Lower lobe of right lung (tissue), 2 donors: ENCODE data around the gene OBSL1. TPM values are rescaled to one million over a fixed set of nuclear protein-coding genes. Genes with fewer than 3 reads are reported as not detected.

ENCODE experiments used
- ATAC-seq, 2 donors: fragments of 200-7000 bp; cut with Tn5 transposase; one replicate each; pipeline ENCODE4 v1.9.1; 2020 to 2022; ENCODE audit warnings: mild to moderate bottlenecking in 2 of 2, moderate library complexity in 2 of 2
- DNase-seq: peaks from one replicate; pipeline ENCODE4 v3.0.0-alpha.2; 2020
- H3K27ac ChIP-seq: fragments of 200-600 bp; one replicate; pipeline ENCODE4 v1.8.0; 2022
- H3K27me3 ChIP-seq: fragments of 200-600 bp; one replicate; pipeline ENCODE4 v1.8.0; 2022; ENCODE audit warnings: low read depth
- H3K36me3 ChIP-seq: fragments of 200-600 bp; one replicate; pipeline ENCODE4 v1.8.0; 2022; ENCODE audit warnings: mild to moderate bottlenecking
- H3K4me1 ChIP-seq: fragments of 200-600 bp; one replicate; pipeline ENCODE4 v1.8.0; 2022
- H3K4me3 ChIP-seq: fragments of 200-600 bp; one replicate; pipeline ENCODE4 v1.8.0; 2022; ENCODE audit warnings: mild to moderate bottlenecking
- H3K9me3 ChIP-seq: fragments of 200-600 bp; one replicate; pipeline ENCODE4 v1.8.0; 2022
- intact Hi-C: fragments of 100-400 bp; cut with DNase I; formaldehyde crosslinking; loops from one replicate; pipeline ENCODE4 v1.11.0; 2022
- total RNA-seq: library from RNA; stranded (reverse); fragmentation: NEBNext Ultra II Directional; extraction: Animal tissue kit (Norgen Biotek cat#: 25700); gene quantifications from one replicate; pipeline ENCODE4 v1.2.1, GENCODE V29; 2021
- TF ChIP-seq, protein P1 (sequence below): fragments of 200-600 bp; IDR thresholded peaks from one replicate; pipeline ENCODE4 v1.8.0; 2022; ENCODE audit warnings: antibody characterized with exemption, mild to moderate bottlenecking
- donor health status: DM: no; HTN: yes; CAD: no; lungs with severe emphysema.

The OBSL1 gene
- total RNA-seq, 1 donor from 2014 or later, result 49.4 TPM

DNA sequence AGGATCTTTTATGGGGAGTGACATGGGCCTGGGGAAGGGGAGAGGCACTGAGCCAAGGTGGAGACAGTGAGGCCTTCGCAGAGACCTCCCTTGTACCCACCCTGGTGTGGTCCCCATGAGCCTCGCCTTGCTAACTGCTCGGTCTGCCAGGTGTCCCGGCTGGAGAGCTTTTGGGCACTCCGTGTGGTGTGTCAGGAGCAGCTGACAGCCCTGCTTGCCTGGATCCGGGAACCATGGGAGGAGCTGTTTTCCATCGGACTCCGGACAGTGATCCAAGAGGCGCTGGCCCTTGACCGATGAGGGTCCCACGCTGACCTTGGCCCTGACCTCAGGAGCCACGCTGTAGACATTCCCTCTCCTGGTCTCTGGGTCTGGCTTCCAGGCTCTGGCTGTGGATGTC is 44.6 kb upstream of the OBSL1 start:
- Histone ChIP-seq H3K4me1 (no peaks in the 10 kb centered on the region), H3K27ac (no peak overlapping the region), H3K36me3 (peaks cover 48% of the 10 kb centered on the region), H3K9me3 (no peaks in the 10 kb centered on the region), H3K27me3 (no peaks in the 10 kb centered on the region), H3K4me3 (no peak overlapping the region)
- no peak for DNase-seq
- no peak for ATAC-seq
- TF ChIP-seq, protein P1, sequence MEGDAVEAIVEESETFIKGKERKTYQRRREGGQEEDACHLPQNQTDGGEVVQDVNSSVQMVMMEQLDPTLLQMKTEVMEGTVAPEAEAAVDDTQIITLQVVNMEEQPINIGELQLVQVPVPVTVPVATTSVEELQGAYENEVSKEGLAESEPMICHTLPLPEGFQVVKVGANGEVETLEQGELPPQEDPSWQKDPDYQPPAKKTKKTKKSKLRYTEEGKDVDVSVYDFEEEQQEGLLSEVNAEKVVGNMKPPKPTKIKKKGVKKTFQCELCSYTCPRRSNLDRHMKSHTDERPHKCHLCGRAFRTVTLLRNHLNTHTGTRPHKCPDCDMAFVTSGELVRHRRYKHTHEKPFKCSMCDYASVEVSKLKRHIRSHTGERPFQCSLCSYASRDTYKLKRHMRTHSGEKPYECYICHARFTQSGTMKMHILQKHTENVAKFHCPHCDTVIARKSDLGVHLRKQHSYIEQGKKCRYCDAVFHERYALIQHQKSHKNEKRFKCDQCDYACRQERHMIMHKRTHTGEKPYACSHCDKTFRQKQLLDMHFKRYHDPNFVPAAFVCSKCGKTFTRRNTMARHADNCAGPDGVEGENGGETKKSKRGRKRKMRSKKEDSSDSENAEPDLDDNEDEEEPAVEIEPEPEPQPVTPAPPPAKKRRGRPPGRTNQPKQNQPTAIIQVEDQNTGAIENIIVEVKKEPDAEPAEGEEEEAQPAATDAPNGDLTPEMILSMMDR, result no peak
- intact Hi-C loops, result no loop called here

DNA sequence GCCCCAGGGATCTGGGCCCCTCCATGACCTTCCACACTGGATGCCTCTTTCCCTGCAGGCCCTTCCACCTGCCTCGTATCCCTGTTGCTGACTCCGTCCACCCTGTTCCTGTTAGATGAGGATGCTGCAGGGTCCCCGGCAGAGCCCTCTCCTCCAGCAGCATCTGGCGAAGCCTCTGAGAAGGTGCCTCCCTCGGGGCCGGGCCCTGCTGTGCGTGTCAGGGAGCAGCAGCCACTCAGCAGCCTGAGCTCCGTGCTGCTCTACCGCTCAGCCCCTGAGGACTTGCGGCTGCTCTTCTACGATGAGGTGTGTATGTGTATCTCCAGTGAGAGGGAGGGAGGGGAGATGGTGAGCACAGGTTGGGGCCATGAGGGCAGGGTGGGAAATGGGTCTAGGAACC is 43.7 kb upstream of the OBSL1 start:
- peaks cover 56% of the 10 kb centered on the region for H3K36me3 ChIP-seq
- H3K27me3 ChIP-seq, result no peaks in the 10 kb centered on the region
- DNase-seq (no peak), ATAC-seq (no peak)
- no peaks in the 10 kb centered on the region for H3K9me3 ChIP-seq
- no peak overlapping the region for H3K4me3 ChIP-seq
- no peak overlapping the region for H3K27ac ChIP-seq
- TF ChIP-seq, protein P1, result no peak
- intact Hi-C loops, result no loop called here
- H3K4me1 ChIP-seq, result no peaks in the 10 kb centered on the region

DNA sequence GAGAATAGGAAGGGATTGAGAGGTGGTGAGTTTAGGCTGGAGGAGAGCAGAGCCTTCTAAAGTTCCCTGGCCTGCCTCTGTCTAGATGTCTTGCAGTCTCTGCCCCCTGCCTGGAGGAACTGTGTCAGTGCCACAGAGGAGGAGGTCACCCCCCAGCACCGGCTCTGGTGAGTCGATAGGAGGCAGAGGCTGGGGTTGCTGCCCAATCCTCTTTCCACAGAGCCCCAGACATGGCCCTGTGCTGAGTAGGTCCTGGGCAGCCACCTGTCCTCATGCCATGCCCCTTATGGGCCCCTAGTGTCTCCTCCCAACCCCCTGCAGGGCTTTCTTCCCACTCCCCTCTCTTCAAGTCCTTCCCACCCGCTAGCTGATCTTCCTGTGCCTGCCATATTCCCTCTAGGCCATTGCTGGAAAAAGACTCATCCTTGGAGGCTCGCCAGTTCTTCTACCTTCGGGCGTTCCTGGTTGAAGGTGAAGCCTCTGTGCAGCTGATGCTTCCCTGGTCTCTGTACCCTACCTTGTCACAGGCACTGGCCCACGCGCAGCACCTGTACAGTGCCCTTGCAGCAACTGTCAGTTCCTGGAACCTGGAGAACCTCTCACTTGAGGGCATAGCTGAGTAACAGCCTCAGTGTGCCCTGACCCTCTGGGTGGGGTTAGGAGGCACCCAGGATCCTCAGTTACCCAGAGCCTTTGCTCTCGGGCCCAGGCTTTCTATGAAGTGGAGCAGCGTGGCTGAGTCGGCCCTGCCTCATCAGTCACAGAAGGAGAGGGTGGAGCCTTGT is 42.9 kb upstream of the OBSL1 start:
- H3K27ac ChIP-seq, result no peak overlapping the region
- H3K27me3 ChIP-seq, result no peaks in the 10 kb centered on the region
- no peak overlapping the region for H3K4me3 ChIP-seq
- intact Hi-C loops, result no loop called here
- no peak for ATAC-seq
- H3K36me3 ChIP-seq, result peaks cover 64% of the 10 kb centered on the region
- no peak for DNase-seq
- no peaks in the 10 kb centered on the region for H3K9me3 ChIP-seq
- no peaks in the 10 kb centered on the region for H3K4me1 ChIP-seq
- TF ChIP-seq, protein P1, result no peak

DNA sequence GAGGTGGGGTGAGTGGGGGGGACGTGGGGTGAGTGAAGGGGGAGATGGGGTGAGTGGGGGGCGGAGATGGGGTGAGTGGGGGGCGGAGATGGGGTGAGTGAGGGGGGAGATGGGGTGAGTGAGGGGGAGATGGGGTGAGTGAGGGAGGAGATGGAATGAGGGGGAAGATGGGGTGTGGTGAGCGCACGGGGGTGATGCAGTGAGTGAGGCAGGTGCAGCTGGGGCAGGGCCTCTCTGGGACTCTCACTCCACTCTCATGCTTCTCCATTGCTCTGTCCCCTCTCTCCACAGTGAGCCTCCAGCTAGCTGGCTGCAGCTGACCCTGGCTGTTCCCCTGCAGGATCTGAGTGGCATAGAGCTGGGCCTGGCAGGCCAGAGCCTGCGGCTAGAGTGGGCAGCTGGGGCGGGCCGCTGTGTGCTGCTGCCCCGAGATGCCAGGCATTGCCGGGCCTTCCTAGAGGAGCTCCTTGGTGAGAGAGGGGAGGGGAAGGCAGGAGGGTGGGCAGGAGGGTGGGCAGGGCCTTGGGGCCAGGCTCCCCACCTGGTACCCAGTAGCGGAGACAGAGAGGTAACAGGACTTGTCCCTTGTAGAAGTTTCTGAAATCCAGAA is 42.2 kb upstream of the OBSL1 start:
- H3K27ac ChIP-seq, result no peak overlapping the region
- intact Hi-C loops, result no loop called here
- no peak overlapping the region for H3K4me3 ChIP-seq
- DNase-seq (no peak), ATAC-seq (no peak)
- no peaks in the 10 kb centered on the region for H3K27me3 ChIP-seq
- H3K36me3 ChIP-seq, result peaks cover 71% of the 10 kb centered on the region
- no peaks in the 10 kb centered on the region for H3K4me1 ChIP-seq
- TF ChIP-seq, protein P1, result no peak
- no peaks in the 10 kb centered on the region for H3K9me3 ChIP-seq

DNA sequence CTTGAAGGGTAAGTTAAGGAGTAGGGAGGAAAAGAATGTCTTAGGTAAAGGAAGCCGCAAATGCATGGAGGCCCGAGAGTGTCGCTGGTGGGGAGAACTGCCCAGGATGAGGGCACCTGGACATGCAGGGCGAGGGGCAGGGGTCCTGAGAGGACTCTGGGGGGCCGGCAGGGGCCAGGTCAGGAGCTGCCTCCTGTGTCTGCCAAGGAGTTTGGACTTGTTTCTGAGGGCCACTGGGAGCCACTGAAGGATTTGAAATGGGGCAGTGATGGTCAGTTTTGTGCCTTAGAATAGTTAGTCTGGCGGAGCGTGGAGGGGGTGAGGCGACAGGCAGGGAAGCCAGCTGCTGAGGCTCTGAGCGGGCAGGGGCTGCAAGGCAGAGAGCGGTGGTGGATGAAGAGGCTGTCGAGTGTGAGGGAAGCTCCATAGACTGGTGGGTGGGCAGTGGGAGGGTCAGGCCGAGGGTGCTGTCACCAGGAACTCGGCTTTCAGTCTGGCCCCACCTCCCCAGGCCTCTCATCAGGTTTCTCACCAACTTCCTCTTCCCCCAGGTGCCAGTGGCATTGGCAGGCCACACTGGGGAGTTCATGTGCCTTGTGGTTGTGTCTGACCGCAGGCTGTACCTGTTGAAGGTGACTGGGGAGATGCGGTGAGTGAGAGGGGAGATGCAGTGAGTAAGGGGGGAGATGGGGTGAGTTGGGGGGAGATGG is 41.4 kb upstream of the OBSL1 start:
- Histone ChIP-seq H3K4me3 (no peak overlapping the region), H3K27ac (no peak overlapping the region), H3K4me1 (no peaks in the 10 kb centered on the region), H3K36me3 (peaks cover 79% of the 10 kb centered on the region), H3K9me3 (no peaks in the 10 kb centered on the region), H3K27me3 (no peaks in the 10 kb centered on the region)
- ATAC-seq (no peak), DNase-seq (no peak)
- intact Hi-C loops, result no loop called here
- TF ChIP-seq, protein P1, result no peak
